Hematopoietic multipotent progenitor cell treated with erythropoietin and hydrocortisone succinate and interleukin-3 and kit ligand, for 17 days (in vitro differentiated cells): Measurements from ENCODE around the gene RPL39L.
"Not testable (repeated sequence)": the region's sequence is repeated elsewhere in the genome, so short reads cannot be mapped to it uniquely, and the experiment has no call there.

Experiments
- DNase-seq: peaks from one replicate; pipeline ENCODE4 v3.0.0-alpha.2; 2015; ENCODE audit warnings: low spot score

Gene RPL39L

DNA sequence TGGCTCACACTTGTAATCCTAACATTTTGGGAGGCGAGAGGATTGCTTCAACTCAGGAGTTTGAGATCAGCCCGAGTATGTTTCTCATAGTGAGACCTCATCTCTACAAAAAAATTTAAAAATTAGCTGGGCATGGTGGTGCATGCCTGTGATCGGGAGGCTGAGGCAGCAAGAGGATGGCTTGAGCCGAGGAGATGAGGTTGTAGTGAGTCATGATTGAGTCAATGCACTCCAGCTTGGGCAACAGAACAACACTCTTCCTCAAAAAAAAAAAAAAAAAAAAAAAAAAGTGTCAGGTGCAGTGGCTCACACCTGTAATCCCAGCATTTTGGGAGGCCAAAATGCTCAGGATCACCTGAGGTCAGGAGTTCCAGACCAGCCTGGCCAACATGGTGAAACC lies 2.4 kb downstream of the RPL39L start:
- no peak for DNase-seq

GRCh38 chr3:187136337-187136736 lies 3.0 kb downstream of the RPL39L start:
- DNase-seq, result no peak

DNA sequence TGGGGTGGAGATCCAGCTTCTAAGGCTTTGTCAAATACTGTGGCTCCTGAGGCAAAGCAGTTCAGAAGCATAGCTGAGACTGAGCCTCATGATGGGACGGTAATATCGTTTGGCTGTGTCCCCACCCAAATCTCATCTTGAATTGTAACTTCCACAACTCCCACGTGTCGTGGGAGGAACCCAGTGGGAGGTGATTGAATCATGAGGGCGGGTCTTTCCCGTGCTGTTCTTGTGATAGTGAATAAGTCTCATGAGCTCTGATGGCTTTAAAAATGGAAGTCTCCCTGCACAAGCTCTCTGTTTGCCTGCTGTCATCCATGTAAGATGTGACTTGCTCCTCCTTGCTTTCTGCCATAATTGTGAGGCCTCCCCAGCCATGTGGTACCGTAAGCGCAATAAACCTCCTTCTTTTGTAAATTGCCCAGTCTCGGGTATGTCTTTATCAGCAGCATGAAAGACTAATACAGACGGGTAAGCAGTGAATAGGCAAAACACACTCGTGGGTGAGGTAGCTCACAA lies 4.1 kb downstream of the RPL39L start:
- not testable (repeated sequence) for DNase-seq

DNA sequence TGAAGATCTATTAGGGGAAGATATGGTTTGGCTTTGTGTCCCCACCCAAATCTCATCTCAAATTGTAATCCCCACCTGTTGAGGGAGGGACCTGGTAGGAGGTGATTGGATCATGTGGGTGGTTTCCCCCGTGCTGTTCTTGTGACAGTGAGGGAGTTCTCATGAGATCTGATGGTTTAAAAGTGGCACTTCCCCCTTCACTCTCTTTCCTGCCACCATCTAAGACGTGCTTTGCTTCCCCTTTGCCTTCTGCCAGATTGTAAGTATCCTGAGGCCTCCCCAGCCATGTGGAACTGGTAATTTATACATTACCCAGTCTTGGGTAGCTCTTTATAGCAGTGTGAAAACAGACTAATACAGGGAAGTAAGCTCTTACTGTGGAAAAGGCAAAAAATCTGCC lies 6.1 kb downstream of the RPL39L start:
- not testable (repeated sequence) for DNase-seq

GRCh38 chr3:187132666-187133065 lies 6.6 kb downstream of the RPL39L start:
- DNase-seq, result no peak

DNA sequence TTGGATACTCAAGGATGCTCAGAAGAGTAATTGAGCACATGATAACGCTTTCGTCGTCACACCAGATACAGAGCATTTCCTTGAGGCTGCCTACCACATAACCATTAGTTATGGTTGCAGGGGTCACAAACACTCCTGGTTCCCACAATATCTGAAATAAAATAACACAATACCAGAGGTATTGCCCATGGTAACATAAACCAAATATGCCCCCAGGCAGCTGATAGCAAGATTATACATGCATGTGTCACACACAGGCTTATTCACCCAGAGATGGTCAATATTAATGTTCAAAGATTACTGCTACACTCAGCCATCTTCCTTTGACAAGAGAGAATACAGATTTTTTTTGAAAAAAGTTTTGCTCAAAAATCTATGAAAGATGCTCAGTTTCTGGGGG lies 7.3 kb downstream of the RPL39L start:
- DNase-seq, result no peak

DNA sequence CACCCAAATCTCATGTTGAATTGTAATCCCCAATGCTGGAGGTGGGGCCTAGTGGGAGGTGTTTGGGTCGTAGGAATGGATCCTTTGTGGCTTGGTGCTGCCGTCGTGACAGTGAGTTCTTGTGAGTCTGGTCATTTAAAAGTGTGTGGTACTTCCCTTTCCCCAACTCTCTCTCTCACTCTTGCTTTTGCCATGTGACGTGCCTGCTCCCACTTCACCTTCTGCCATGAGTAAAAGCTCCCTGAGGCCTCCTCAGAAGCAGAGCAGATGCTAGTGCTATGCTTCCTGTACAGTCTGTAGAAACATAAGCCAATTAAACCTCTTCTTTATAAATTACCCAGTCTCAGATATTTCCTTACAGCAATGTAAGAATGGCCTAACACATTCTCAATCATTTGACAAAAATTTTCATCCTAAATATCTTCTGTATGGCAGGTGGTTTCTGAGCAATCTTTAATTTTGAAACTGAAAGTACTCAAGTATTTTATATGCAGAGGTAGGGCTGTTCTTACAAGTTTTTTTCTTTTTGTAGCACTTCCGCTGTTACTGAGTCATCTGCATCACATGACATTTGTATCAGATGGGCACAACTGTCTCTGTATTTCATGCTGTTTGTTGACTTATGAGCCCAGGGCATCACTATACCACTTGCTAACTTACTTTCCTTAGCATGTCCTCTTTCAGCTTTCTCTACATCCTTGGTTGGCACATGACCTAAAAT lies 8.8 kb downstream of the RPL39L start:
- DNase-seq, result peak; percentile 28

DNA sequence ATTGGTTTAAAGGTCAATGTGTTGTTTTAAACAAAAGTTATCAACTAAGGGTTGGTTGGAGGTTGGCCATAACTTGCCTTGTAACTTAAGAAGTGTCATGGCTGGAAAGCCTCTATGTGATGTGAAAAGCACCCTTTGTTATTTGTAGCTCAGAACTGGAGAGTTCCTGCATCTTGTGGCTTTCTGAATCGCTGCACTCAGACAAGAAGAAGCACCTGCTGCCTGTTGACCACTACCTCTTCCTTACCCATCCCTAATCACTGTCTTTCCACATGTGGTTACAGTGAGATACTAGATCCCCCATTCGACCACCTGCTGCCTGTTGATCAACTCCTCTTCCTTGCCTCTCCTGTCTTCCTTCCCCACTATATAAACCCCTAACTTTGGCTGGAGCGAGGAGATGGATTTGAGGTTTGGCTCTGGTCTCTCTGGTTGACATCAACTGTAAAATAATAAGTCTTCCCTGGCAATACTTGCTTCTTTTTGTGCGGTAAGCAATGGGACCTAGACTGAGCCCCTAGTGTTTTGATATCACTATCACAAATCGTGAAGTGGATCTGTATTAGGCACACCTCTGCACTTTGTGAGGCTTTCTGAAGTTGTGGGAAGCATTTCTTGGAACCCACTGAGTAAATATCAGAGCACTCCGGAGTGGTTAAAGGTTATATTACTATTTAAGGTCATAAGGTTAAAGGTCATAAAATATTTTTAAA lies 13.8 kb downstream of the RPL39L start:
- DNase-seq, result no peak

DNA sequence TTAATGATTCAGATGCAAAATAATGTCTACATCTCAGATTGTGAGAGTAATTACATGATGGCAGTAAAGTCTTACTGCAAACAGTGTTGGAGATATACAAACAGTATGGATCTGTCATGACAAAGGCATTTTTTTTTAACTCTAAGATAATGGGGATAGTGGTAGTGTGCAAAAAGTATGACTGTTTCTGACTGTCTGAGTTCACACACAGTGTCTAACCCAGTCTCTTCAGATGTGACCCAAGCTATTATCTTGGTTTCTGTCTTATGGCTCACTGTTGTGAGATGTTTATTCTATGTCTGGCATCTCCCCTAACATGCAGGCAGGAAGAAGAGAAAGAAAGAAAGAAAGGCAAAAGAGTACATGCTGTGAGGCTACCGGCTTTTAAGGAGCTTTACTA lies 17.0 kb downstream of the RPL39L start:
- no peak for DNase-seq

DNA sequence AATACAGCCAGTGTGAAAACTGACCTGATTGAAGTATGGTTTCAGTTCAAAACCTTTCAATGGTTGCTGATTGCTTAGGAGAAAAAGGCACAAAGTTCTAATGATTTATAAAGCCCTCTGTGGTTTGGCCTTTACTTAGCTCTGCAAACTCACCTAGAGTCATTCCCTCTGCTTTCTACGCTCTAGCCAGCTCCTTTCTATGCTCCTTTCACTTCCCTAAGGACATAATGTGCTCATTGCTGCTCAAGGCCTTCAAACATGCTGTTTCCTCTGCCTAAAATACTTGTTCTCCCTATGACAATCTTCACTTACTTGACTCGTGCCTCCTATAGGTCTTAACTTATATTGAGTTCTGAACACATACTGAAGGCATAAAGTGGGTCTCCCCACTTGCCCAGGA lies 19.0 kb downstream of the RPL39L start:
- DNase-seq, result no peak

GRCh38 chr3:187114511-187114910 lies 24.8 kb downstream of the RPL39L start:
- no peak for DNase-seq

GRCh38 chr3:187112934-187113793 lies 26.1 kb downstream of the RPL39L start:
- peak; percentile 14 for DNase-seq

GRCh38 chr3:187110156-187110555 lies 29.1 kb downstream of the RPL39L start:
- no peak for DNase-seq

GRCh38 chr3:187107989-187108388 lies 31.3 kb downstream of the RPL39L start:
- no peak for DNase-seq

DNA sequence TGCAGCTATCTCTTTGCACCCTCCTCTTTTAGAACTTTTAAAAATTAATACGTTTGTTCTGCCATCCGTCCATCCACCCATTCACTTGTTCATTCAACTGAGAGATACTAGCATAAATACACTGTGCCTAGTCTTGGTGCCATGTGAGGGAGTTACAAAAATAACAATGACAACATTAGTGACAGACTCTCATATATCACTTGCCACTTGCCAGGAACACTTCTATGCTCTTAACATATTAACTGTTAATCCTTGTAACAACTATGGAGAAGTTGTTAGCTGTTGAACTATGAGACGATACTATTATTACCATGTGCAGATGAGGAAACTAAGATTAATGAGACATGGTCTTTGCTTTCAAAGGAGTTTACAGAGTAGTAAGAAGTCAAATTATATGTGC lies 33.6 kb downstream of the RPL39L start:
- no peak for DNase-seq

DNA sequence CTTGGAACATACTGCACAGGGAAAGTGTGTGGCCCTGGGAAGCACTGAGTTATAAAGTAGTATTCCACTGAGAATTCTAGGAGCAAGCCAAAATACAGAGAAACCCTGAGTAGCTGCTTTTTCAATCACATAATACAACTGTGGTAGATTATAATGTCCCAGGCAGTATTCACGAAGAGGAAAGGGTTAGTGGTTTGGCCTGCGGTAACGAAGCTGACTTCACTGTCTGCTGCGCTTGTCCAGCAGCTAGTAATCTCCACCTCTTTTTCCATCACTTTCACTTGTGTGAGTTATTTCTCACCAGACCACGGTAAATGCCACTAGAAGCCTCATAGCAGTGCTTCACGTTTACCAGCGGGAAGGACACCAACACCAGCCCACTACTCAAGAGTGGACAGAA lies 34.4 kb downstream of the RPL39L start:
- DNase-seq, result no peak

GRCh38 chr3:187104342-187104741 lies 35.0 kb downstream of the RPL39L start:
- DNase-seq, result no peak

DNA sequence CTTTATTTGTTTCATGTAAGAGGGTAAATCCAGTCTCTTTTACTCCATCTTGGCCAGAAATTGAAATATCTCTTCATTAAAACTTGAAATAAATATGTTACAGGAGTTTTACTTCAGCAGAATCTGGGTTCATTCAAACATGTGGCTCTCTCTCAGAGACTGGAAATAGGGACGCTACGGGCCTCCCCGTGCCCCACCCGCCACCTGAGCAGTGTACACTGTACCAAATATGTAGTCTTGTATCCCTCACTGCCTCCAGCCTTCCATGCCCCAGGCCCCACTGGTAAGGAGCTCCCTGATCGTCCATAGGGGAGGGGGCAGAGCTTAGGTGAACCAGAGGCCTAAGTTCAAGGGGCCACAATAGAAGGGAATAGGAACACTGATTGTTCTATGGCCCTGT lies 36.0 kb downstream of the RPL39L start:
- no peak for DNase-seq

GRCh38 chr3:187102073-187102634 lies 37.1 kb downstream of the RPL39L start:
- DNase-seq, result no peak

DNA sequence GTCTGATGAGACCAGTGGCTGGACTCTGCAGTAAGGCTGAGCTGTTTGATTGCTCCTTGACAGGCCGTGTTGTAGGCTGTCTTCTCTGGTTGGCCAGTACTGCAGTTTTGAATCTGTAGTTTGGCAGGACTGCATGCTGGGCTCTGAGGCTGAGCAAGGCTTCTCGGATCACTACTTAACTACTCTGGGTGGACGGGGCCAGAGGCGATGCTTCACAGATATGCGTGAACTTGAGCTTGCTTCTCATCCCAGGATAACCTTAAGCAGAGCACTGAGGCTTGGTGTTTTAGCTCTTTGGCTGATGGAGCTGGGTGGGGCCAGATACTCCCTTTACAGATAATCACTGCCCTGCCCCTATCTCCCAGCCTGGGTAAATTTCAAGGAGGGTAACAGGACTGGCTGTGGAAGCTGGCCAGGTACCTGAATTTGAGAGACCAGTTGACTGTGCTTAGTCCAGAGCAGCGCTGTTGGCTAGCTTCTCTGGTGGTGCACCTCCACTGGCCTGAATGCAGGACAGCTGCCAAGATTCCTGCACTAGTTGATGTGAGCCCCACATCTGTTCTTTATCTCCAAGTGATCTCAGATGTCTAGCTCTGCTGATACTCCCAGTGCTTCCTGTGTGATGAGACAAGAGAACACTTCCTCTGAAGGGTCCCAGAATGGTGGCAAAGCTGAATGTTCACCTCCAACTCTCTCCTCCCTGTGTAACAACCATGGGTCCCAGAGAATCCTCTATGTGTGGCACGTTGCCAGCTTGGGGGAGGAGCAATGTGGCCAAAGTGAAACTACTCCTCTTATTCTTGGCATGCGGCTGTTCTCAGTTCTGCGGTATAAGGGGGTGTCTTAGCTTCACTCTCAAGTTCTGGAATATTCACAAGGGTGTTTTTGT lies 37.9 kb downstream of the RPL39L start:
- peak; percentile 59 for DNase-seq

DNA sequence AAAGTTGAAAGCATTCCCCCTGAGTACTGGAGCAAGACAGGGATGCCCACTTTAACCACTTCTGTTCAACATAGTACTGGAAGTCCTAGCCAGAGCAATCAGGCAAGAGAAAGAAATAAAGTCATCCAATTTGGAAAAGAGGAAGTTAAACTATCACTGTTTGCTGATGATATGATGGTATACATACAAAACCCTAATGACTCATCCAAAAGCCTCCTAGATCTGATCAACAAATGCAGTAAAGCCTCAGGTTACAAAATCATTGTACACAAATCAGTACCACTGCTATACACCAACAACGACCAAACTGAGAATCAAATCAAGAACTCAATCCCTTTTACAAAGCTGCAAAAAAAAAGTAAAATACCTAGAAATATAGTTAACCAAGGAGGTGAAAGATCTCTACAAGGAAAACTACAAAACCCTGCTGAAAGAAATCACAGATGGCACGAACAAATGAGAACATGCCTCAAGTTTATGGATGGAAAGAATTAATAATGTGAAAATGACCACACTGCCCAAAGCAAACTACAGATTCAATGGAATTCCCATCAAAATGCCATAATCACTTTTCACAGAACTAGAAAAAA lies 40.3 kb downstream of the RPL39L start:
- DNase-seq, result no peak
